IMR-90 (cell line): ENCODE results near the gene LCNL1. TPM values are rescaled to one million over a fixed set of nuclear protein-coding genes. Genes with fewer than 3 reads are reported as not detected.

Experiments used
- ATAC-seq: fragments of 200-7000 bp; cut with Tn5 transposase; 2 replicates; pipeline ENCODE4 v1.9.1; 2020; ENCODE audit warnings: low read depth, mild to moderate bottlenecking, moderate library complexity
- BruUV-seq: library from RNA; stranded (reverse); fragments of 400-500 nt; replicated peaks from 2 replicates; lab custom pipeline; 2021; lab: Mats Ljungman, UMichigan
- CTCF ChIA-PET: fragments of 300-600 bp; formaldehyde crosslinking; extraction: SDS; loops from one replicate; lab custom pipeline; 2021; ENCODE audit warnings: antibody characterized with exemption; lab: Yijun Ruan, JAX
- POLR2A ChIA-PET: fragments of 300-600 bp; sonication (Branson Sonifier 250); formaldehyde crosslinking; loops from one replicate; lab custom pipeline; 2022; ENCODE audit warnings: antibody characterized with exemption; ENCODE audit not compliant: unreplicated experiment; lab: Charles Lee
- DNase-seq: peaks from one replicate; pipeline ENCODE4 v3.0.0; 2013
- H2AFZ ChIP-seq: replicated peaks from 2 replicates; pipeline ENCODE3; 2013; ENCODE audit warnings: low read length, mild to moderate bottlenecking; ENCODE audit not compliant: poor library complexity
- H2AK5ac ChIP-seq: 2 replicates; pipeline ENCODE4 v1.6.1; 2013; ENCODE audit warnings: low read depth, low read length, inconsistent platforms
- H2AK9ac ChIP-seq: replicated peaks from 2 replicates; pipeline ENCODE3; 2013; ENCODE audit warnings: mild to moderate bottlenecking, low read depth, low read length, moderate library complexity; ENCODE audit not compliant: poor library complexity
- H2BK120ac ChIP-seq: 2 replicates; pipeline ENCODE4 v1.6.1; 2013; ENCODE audit warnings: low read depth, low read length, inconsistent platforms
- H2BK15ac ChIP-seq: 3 replicates; pipeline ENCODE4 v1.6.1; 2013; ENCODE audit warnings: low read depth, low read length, inconsistent platforms
- H2BK20ac ChIP-seq: 2 replicates; pipeline ENCODE4 v1.6.1; 2013; ENCODE audit warnings: low read depth, mild to moderate bottlenecking, inconsistent platforms, low read length, moderate library complexity
- H2BK5ac ChIP-seq: 2 replicates; pipeline ENCODE4 v1.6.1; 2013; ENCODE audit warnings: mild to moderate bottlenecking, low read depth, low read length, inconsistent platforms; ENCODE audit not compliant: poor library complexity, severe bottlenecking
- H3K14ac ChIP-seq: replicated peaks from 2 replicates; pipeline ENCODE4 v1.6.1; 2013; ENCODE audit warnings: low read depth, low read length, inconsistent platforms
- H3K18ac ChIP-seq: 2 replicates; pipeline ENCODE4 v1.6.1; 2013; ENCODE audit warnings: low read depth, low read length, control low read depth
- H3K23ac ChIP-seq: 2 replicates; pipeline ENCODE4 v1.6.1; 2013; ENCODE audit warnings: low read depth, low read length, inconsistent platforms
- H3K27ac ChIP-seq: 2 replicates; pipeline ENCODE4 v1.5.1; 2013; ENCODE audit warnings: mild to moderate bottlenecking, control low read depth, low read length; ENCODE audit not compliant: insufficient read depth
- H3K27me3 ChIP-seq: 2 replicates; pipeline ENCODE4 v1.6.1; 2013; ENCODE audit warnings: low read length; ENCODE audit not compliant: control insufficient read depth, insufficient read depth
- H3K36me3 ChIP-seq: 2 replicates; pipeline ENCODE4 v1.6.1; 2013; ENCODE audit warnings: low read length, mixed read lengths; ENCODE audit not compliant: control insufficient read depth, insufficient read depth
- H3K4ac ChIP-seq: 2 replicates; pipeline ENCODE4 v1.6.1; 2013; ENCODE audit warnings: low read depth, low read length, inconsistent platforms
- H3K4me1 ChIP-seq: 2 replicates; pipeline ENCODE4 v1.6.1; 2013; ENCODE audit warnings: low read length, mixed read lengths; ENCODE audit not compliant: control insufficient read depth, insufficient read depth
- H3K4me2 ChIP-seq: 2 replicates; pipeline ENCODE4 v1.6.1; 2013; ENCODE audit warnings: low read depth, mild to moderate bottlenecking, control low read depth, low read length, moderate library complexity
- H3K4me3 ChIP-seq: 2 replicates; pipeline ENCODE4 v1.5.1; 2013; ENCODE audit warnings: low read depth, mild to moderate bottlenecking, control low read depth, low read length, moderate library complexity; ENCODE audit not compliant: insufficient read depth
- H3K56ac ChIP-seq: 2 replicates; pipeline ENCODE4 v1.6.1; 2013; ENCODE audit warnings: low read length, inconsistent platforms; ENCODE audit not compliant: insufficient read depth; ENCODE audit errors: extremely low read depth
- H3K79me1 ChIP-seq, 2 experiments: 2 replicates each; pipeline ENCODE4 v1.6.1; 2013; ENCODE audit warnings: low read length in 2 of 2, inconsistent platforms in 1 of 2, low read depth in 1 of 2
- H3K9ac ChIP-seq: 2 replicates; pipeline ENCODE4 v1.6.1; 2013; ENCODE audit warnings: low read depth, low read length, control low read depth
- H3K9me1 ChIP-seq: 2 replicates; pipeline ENCODE4 v1.6.1; 2013; ENCODE audit warnings: low read length, inconsistent platforms; ENCODE audit not compliant: insufficient read depth
- H3K9me3 ChIP-seq: 2 replicates; pipeline ENCODE4 v1.6.1; 2013; ENCODE audit warnings: low read length; ENCODE audit not compliant: control insufficient read depth, insufficient read depth
- H4K20me1 ChIP-seq: 2 replicates; pipeline ENCODE4 v1.6.1; 2013; ENCODE audit warnings: low read length, inconsistent platforms; ENCODE audit not compliant: insufficient read depth
- H4K5ac ChIP-seq: 2 replicates; pipeline ENCODE4 v1.6.1; 2013; ENCODE audit warnings: mild to moderate bottlenecking, low read depth, low read length, control low read depth
- H4K8ac ChIP-seq, 2 experiments: 2 replicates each; pipeline ENCODE4 v1.6.1; 2013; ENCODE audit warnings: low read depth in 2 of 2, low read length in 2 of 2, control low read depth in 1 of 2, inconsistent platforms in 1 of 2
- H4K91ac ChIP-seq: 2 replicates; pipeline ENCODE4 v1.6.1; 2013; ENCODE audit warnings: low read depth, low read length, inconsistent platforms; ENCODE audit not compliant: insufficient read depth
- BHLHE40 ChIP-seq: fragments of 150-350 bp; IDR thresholded peaks from 2 replicates; pipeline ENCODE4 v1.6.1; 2016; ENCODE audit warnings: mild to moderate bottlenecking, low read depth, low read length
- CEBPB ChIP-seq: IDR thresholded peaks from 2 replicates; pipeline ENCODE4 v1.6.1; 2012; ENCODE audit warnings: low read depth, low read length, improper control_type of control experiment
- CHD1 ChIP-seq: IDR thresholded peaks from 2 replicates; pipeline ENCODE4 v1.6.1; 2012; ENCODE audit warnings: low read depth, low read length, improper control_type of control experiment
- CTCF ChIP-seq: conservative IDR thresholded peaks from 2 replicates; pipeline ENCODE4 v1.5.1; 2012; ENCODE audit warnings: mild to moderate bottlenecking, low read depth, low read length, improper control_type of control experiment
- ELK1 ChIP-seq: fragments of 150-350 bp; IDR thresholded peaks from 2 replicates; pipeline ENCODE4 v1.6.1; 2016; ENCODE audit warnings: low read depth, mild to moderate bottlenecking, low read length, moderate library complexity, borderline replicate concordance
- FOS ChIP-seq: fragments of 150-350 bp; IDR thresholded peaks from 2 replicates; pipeline ENCODE4 v1.6.1; 2016; ENCODE audit warnings: low read depth, low read length
- MAZ ChIP-seq: IDR thresholded peaks from 2 replicates; pipeline ENCODE4 v1.6.1; 2012; ENCODE audit warnings: low read depth, mild to moderate bottlenecking, low read length, improper control_type of control experiment, moderate library complexity, borderline replicate concordance
- MXI1 ChIP-seq: IDR thresholded peaks from 2 replicates; pipeline ENCODE4 v1.6.1; 2012; ENCODE audit warnings: low read depth, mild to moderate bottlenecking, low read length, moderate library complexity, borderline replicate concordance
- NFE2L2 ChIP-seq: fragments of 150-350 bp; IDR thresholded peaks from 2 replicates; pipeline ENCODE4 v1.6.1; 2016; ENCODE audit warnings: low read depth, mild to moderate bottlenecking, low read length
- POLR2A ChIP-seq: IDR thresholded peaks from 2 replicates; pipeline ENCODE4 v1.6.1; 2012; ENCODE audit warnings: mild to moderate bottlenecking, low read depth, low read length
- RAD21 ChIP-seq: IDR thresholded peaks from 2 replicates; pipeline ENCODE4 v1.6.1; 2012; ENCODE audit warnings: low read length, improper control_type of control experiment
- RCOR1 ChIP-seq: IDR thresholded peaks from 2 replicates; pipeline ENCODE4 v1.6.1; 2012; ENCODE audit warnings: mild to moderate bottlenecking, low read length, improper control_type of control experiment; ENCODE audit not compliant: insufficient replicate concordance
- RFX5 ChIP-seq: IDR thresholded peaks from 2 replicates; pipeline ENCODE4 v1.8.0; 2012; ENCODE audit warnings: low read depth, mild to moderate bottlenecking, low read length, moderate library complexity
- SMC3 ChIP-seq: fragments of 150-350 bp; IDR thresholded peaks from 2 replicates; pipeline ENCODE4 v1.6.1; 2016; ENCODE audit warnings: low read depth, mild to moderate bottlenecking, antibody characterized with exemption, low read length, moderate library complexity
- USF2 ChIP-seq: fragments of 150-350 bp; IDR thresholded peaks from 2 replicates; pipeline ENCODE4 v1.6.1; 2017; ENCODE audit warnings: mild to moderate bottlenecking, antibody characterized with exemption, low read length, low read depth
- WGBS, 2 experiments: methylation state at CpG; one replicate each; pipeline versions ENCODE4 v1.1.5 to v1.1.7; 2013; ENCODE audit warnings: missing lambda C conversion rate in 2 of 2; ENCODE audit not compliant: insufficient read length in 1 of 2; ENCODE audit errors: extremely low coverage in 2 of 2; 5-methylcytosine and 5-hydroxymethylcytosine counted together
- dilution Hi-C: fragments of 300-500 bp; cut with HindIII; formaldehyde crosslinking; loops from one replicate; pipeline ENCODE4 v1.14.3; 2018; ENCODE audit warnings: low sequenced_read_pairs; ENCODE audit not compliant: unreplicated experiment
- in situ Hi-C: fragments of 300-500 bp; cut with MboI; formaldehyde crosslinking; loops from 3 replicates; pipeline ENCODE4 v1.14.3; 2019; ENCODE audit warnings: low sequenced_read_pairs, inconsistent platforms, mixed read lengths
- intact Hi-C: fragments of 100-400 bp; cut with micrococcal nuclease; formaldehyde crosslinking; loops from 2 replicates; pipeline ENCODE4 v1.10.0; 2022
- polyA plus RNA-seq, 3 experiments: library from polyadenylated mRNA; depleted of rRNA; stranded (reverse); fragments of >200 nt; gene quantifications; 2 replicates each; pipeline ENCODE4 v1.2.3, GENCODE V29; 2012; ENCODE audit warnings: low replicate concordance in 1 of 3
- total RNA-seq: library from RNA; depleted of rRNA; stranded (reverse); fragments of >200 nt; gene quantifications from 2 replicates; pipeline ENCODE4 v1.2.3, GENCODE V29; 2012

Gene LCNL1
- total and polyA plus RNA-seq, 2 of the 4 experiments (the other 2 are of a cell fraction): 0.15 TPM; not detected in 1

DNA sequence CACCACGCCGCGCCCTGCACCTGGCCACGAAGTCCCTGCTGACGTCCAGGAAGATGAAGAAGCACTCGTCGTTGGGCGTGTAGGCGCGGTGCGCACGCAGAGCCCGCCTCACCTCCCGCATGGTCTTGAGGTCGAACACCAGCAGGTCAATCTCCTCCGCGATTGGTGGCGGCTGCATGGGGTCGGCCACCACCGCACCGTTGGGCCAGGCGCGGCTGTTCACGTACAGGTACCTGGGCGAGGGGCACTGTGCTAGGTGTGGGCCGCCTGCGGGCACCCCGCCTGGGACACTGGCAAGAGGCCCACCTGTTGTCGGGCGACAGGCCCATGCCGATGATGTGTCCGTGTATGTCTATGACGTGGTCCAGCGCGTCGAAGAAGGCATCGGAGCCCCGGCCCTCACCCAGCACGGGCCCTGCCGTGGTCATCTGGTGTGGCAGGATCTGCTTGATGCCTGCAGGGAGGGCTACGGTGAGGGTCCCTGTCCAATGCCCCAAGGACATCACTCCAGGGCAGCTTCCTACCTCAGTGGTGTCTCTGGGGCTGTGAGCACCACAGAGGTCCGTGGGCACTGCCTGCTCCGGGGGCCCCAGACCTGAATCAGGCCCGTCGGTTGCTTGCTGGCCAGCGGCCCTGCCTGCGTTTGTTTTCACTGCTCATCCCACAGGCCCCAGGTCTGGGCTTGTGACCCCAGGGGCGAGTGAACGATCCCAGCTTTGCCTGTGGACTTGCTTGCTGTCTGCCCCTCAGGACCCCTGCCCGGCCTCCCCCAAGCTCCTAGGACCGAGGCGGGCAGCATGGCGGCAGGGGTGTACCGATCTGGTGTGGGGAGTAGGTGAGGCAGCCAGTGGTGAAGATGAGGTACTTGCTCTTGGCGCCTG, 41.3 kb upstream of the LCNL1 start:
- Histone ChIP-seq H2BK120ac (no peak overlapping the region), H2BK20ac (no peak overlapping the region), H2BK15ac (no peak overlapping the region), H3K56ac (no peak overlapping the region), H3K36me3 (peaks cover 48% of the 10 kb centered on the region), H3K4me3 (no peak overlapping the region), H3K4me1 (peaks cover 4% of the 10 kb centered on the region), H4K5ac (no peak overlapping the region), H3K4ac (no peak overlapping the region), H4K20me1 (peaks cover 22% of the 10 kb centered on the region), H3K14ac (no peak overlapping the region), H3K9me1 (peaks cover 8% of the 10 kb centered on the region), H3K27ac (no peak overlapping the region), H3K9me3 (no peaks in the 10 kb centered on the region), H3K79me1 (peaks cover 5 to 47% of the 10 kb centered on the region in 2 experiments), H2AK5ac (no peak overlapping the region), H2BK5ac (no peak overlapping the region), H4K8ac (no peak overlapping the region), H3K23ac (no peak overlapping the region), H2AFZ (peak overlapping the region; percentile 32), H2AK9ac (no peak overlapping the region), H4K91ac (no peak overlapping the region), H3K27me3 (no peaks in the 10 kb centered on the region), H3K4me2 (no peak overlapping the region), H3K18ac (no peak overlapping the region), H3K9ac (no peak overlapping the region)
- ChIA-PET POLR2A (no interaction called here), CTCF (no interaction called here)
- dilution Hi-C loops (no loop called here), intact Hi-C loops (no loop called here), in situ Hi-C loops (no loop called here)
- no TSS peak for BruUV-seq
- 98% methylated on average over 32 of the region's 55 CpGs; no CpG with 5 or more reads in 1 of the 2 experiments for WGBS, 2 experiments
- DNase-seq: no peak
- ATAC-seq: no peak
- TF ChIP-seq RAD21 (no peak), POLR2A (no peak), CTCF (no peak), USF2 (no peak), MAZ (no peak), RCOR1 (no peak), NFE2L2 (no peak), FOS (no peak), CEBPB (no peak), MXI1 (no peak), BHLHE40 (no peak), CHD1 (no peak), ELK1 (no peak), RFX5 (no peak), SMC3 (no peak)
